B cell (primary cell): ENCODE results near the gene P2RY14. TPM values are rescaled to one million over a fixed set of nuclear protein-coding genes. Genes with fewer than 3 reads are reported as not detected.

Experiments
- ATAC-seq: fragments of 200-7000 bp; cut with Tn5 transposase; one replicate; pipeline ENCODE4 v1.10.0; 2021; ENCODE audit warnings: low read depth, mild to moderate bottlenecking, moderate number of reproducible peaks, moderate library complexity
- CTCF ChIA-PET: fragments of 350-600 bp; sonication (Branson Sonifier 250); formaldehyde crosslinking; loops from one replicate; lab custom pipeline; 2021; ENCODE audit warnings: antibody characterized with exemption, inconsistent platforms; lab: Charles Lee
- POLR2A ChIA-PET: fragments of 350-600 bp; sonication (Branson Sonifier 250); formaldehyde crosslinking; loops from one replicate; lab custom pipeline; 2021; ENCODE audit warnings: antibody characterized with exemption; lab: Charles Lee
- DNase-seq: peaks from one replicate; pipeline ENCODE4 v3.0.0; 2013
- H2AFZ ChIP-seq: 2 replicates; pipeline ENCODE4 v1.6.1; 2012; ENCODE audit warnings: mild to moderate bottlenecking, low read depth, low read length; ENCODE audit not compliant: insufficient read depth, poor library complexity, severe bottlenecking
- H3K27ac ChIP-seq, 2 donors: 1 replicate in 1 of 2; 2 replicates in 1 of 2; pipeline ENCODE4 v1.5.1; 2012 to 2013; ENCODE audit warnings: low read length in 2 of 2, mild to moderate bottlenecking in 2 of 2, moderate library complexity in 1 of 2
- H3K27me3 ChIP-seq, 4 experiments: fragments of 200-600 bp in 1 of 4; sonication (generic) in 1 of 4; replicated peaks in 1 of 4; 1 replicate in 2 of 4; 2 replicates in 2 of 4; pipeline versions ENCODE4 v1.6.1 to v1.7.0; 2013 to 2016; ENCODE audit warnings: low read length in 3 of 4, mild to moderate bottlenecking in 2 of 4, mixed read lengths in 1 of 4, moderate library complexity in 1 of 4; ENCODE audit not compliant: insufficient read depth in 4 of 4, control insufficient read depth in 3 of 4; ENCODE audit errors: control extremely low read depth in 1 of 4
- H3K36me3 ChIP-seq, 2 experiments: replicated peaks in 1 of 2; 1 replicate in 1 of 2; 2 replicates in 1 of 2; pipeline versions ENCODE4 v1.6.1 to v1.7.1; 2013; ENCODE audit warnings: low read length in 1 of 2; ENCODE audit not compliant: insufficient read depth in 2 of 2, control insufficient read depth in 1 of 2; ENCODE audit errors: control extremely low read depth in 1 of 2, extremely low read depth in 1 of 2
- H3K4me1 ChIP-seq, 2 donors: fragments of 200-600 bp in 1 of 2; sonication (generic) in 1 of 2; 1 replicate in 1 of 2; 2 replicates in 1 of 2; pipeline versions ENCODE4 v1.5.1 to v1.6.1; 2013 to 2017; ENCODE audit warnings: low read length in 2 of 2; ENCODE audit not compliant: control insufficient read depth in 2 of 2, insufficient read depth in 2 of 2
- H3K4me2 ChIP-seq: replicated peaks from 2 replicates; pipeline ENCODE3; 2012; ENCODE audit warnings: mild to moderate bottlenecking, low read depth, low read length; ENCODE audit not compliant: poor library complexity, severe bottlenecking
- H3K4me3 ChIP-seq, 5 experiments: fragments of 200-600 bp in 1 of 5; sonication (generic) in 1 of 5; 1 replicate in 3 of 5; 2 replicates in 2 of 5; pipeline versions ENCODE4 v1.5.1 to v1.7.0; 2011 to 2016; ENCODE audit warnings: low read length in 4 of 5, mild to moderate bottlenecking in 4 of 5, low read depth in 2 of 5, control low read depth in 1 of 5, moderate library complexity in 1 of 5; ENCODE audit not compliant: insufficient read depth in 1 of 5; ENCODE audit errors: control extremely low read depth in 1 of 5, extremely low read depth in 1 of 5
- H3K79me2 ChIP-seq: fragments of 200-600 bp; sonication (generic); one replicate; pipeline ENCODE4 v1.6.0; 2016; ENCODE audit warnings: low read length; ENCODE audit not compliant: control insufficient read depth, insufficient read depth
- H3K9ac ChIP-seq: fragments of 200-600 bp; sonication (generic); 2 replicates; pipeline ENCODE4 v1.6.1; 2017; ENCODE audit warnings: mild to moderate bottlenecking, low read length, moderate library complexity
- H3K9me3 ChIP-seq, 3 donors: one replicate each; pipeline versions ENCODE4 v1.6.1 to v1.7.1; 2013; ENCODE audit warnings: low read length in 2 of 3; ENCODE audit not compliant: control insufficient read depth in 2 of 3, insufficient read depth in 1 of 3; ENCODE audit errors: control extremely low read depth in 1 of 3
- H4K20me1 ChIP-seq: 2 replicates; pipeline ENCODE4 v1.6.0; 2012; ENCODE audit warnings: mild to moderate bottlenecking, low read length; ENCODE audit not compliant: insufficient read depth, control insufficient read depth, poor library complexity, severe bottlenecking
- H3K27ac Mint-ChIP-seq: one replicate; pipeline ENCODE4 v1.8.0; 2021; ENCODE audit warnings: mixed read lengths
- H3K27me3 Mint-ChIP-seq: one replicate; pipeline ENCODE4 v1.8.0; 2021; ENCODE audit warnings: mixed read lengths
- H3K4me1 Mint-ChIP-seq: one replicate; pipeline ENCODE4 v1.8.0; 2021; ENCODE audit warnings: mixed read lengths
- H3K4me3 Mint-ChIP-seq: one replicate; pipeline ENCODE4 v1.8.0; 2021; ENCODE audit warnings: mixed read lengths
- H3K9me3 Mint-ChIP-seq: one replicate; pipeline ENCODE4 v1.8.0; 2022; ENCODE audit warnings: mixed read lengths; ENCODE audit not compliant: insufficient read depth
- CTCF ChIP-seq: fragments of 200-600 bp; IDR thresholded peaks from one replicate; pipeline ENCODE4 v1.8.0; 2022; ENCODE audit warnings: antibody characterized with exemption, mild to moderate bottlenecking
- EZH2 ChIP-seq: IDR thresholded peaks from 2 replicates; pipeline ENCODE4 v1.6.1; 2012; ENCODE audit warnings: borderline replicate concordance, low read depth, mild to moderate bottlenecking, moderate library complexity, low read length; ENCODE audit not compliant: insufficient read depth, poor library complexity, severe bottlenecking
- WGBS: methylation state at CpG from one replicate; pipeline ENCODE4 v1.1.5; 2013; ENCODE audit warnings: missing lambda C conversion rate; ENCODE audit not compliant: insufficient coverage; 5-methylcytosine and 5-hydroxymethylcytosine counted together
- intact Hi-C: fragments of 100-400 bp; cut with micrococcal nuclease; formaldehyde crosslinking; loops from one replicate; pipeline ENCODE4 v1.10.0; 2022
- polyA plus RNA-seq: library from polyadenylated mRNA; depleted of rRNA; stranded (reverse); fragments of >200 nt; gene quantifications from 2 replicates; pipeline ENCODE4 v1.2.3, GENCODE V29; 2012
- small RNA-seq: library from RNA; depleted of rRNA; stranded (forward); fragments of <200 nt; gene quantifications from one replicate; pipeline ENCODE3, GENCODE V24; 2012; ENCODE audit warnings: low replicate concordance, low read depth; ENCODE audit not compliant: insufficient read length
- total RNA-seq, 2 donors: library from RNA; stranded (reverse); fragments of 120-200 nt in 1 of 2; gene quantifications; 1 replicate in 1 of 2; 2 replicates in 1 of 2; pipeline versions ENCODE4 v1.2.3 to v1.2.4, GENCODE V29; 2013 to 2022

P2RY14 gene
- total and polyA plus RNA-seq, 2 donors (not counting 1 experiment from before 2014, with no cell fraction given), result 7.0 to 11.3 TPM

- ChIA-PET POLR2A (no interaction called here), CTCF (no interaction called here)
- Histone ChIP-seq H3K4me1 (peaks cover 18 to 20% of the 10 kb centered on the region in 2 donors), H3K4me2 (no peak overlapping the region), H3K79me2 (no peaks in the 10 kb centered on the region), H3K27me3 (no peaks in the 10 kb centered on the region), H3K36me3 (no peaks in the 10 kb centered on the region), H3K27ac (no peak overlapping the region), H3K4me3 (no peak overlapping the region), H2AFZ (no peak overlapping the region), H3K9me3 (no peaks in the 10 kb centered on the region), H3K9ac (no peak overlapping the region), H4K20me1 (no peaks in the 10 kb centered on the region)
- no peaks in the 10 kb centered on the region for H3K27me3 Mint-ChIP-seq
- H3K27ac Mint-ChIP-seq, result no peak overlapping the region
- 100% methylated on average over 6 of the region's 7 CpGs for WGBS
- no peaks in the 10 kb centered on the region for H3K9me3 Mint-ChIP-seq
- DNase-seq (no peak), ATAC-seq (no peak)
- intact Hi-C loops, result no loop called here
- no peak overlapping the region for H3K4me3 Mint-ChIP-seq
- TF ChIP-seq CTCF (no peak), EZH2 (no peak)
- H3K4me1 Mint-ChIP-seq, result peaks cover 12% of the 10 kb centered on the region
These were observed 113.1 kb downstream of the P2RY14 start for GRCh38 chr3:151165226-151165625.

Small RNAs within 50 kb of the gene (small RNA-seq; reads per million reads assigned to genes)
- not detected for gene RNA5SP145

Other genes with a start within 250 kb of the P2RY14 start
- 0.30 and 0.58 TPM in 2 replicates for gene MED12L, start 192.9 kb downstream of the P2RY14 start, total RNA-seq
- gene MED12L, start 192.9 kb downstream of the P2RY14 start, polyA plus RNA-seq, result 0.06 and 0.07 TPM in 2 replicates
- gene GPR171, start 75.3 kb downstream of the P2RY14 start, total RNA-seq, result 1.1 and 1.6 TPM in 2 replicates
- 0.75 and 1.3 TPM in 2 replicates for gene GPR171, start 75.3 kb downstream of the P2RY14 start, polyA plus RNA-seq
- gene GPR87, start 38.3 kb upstream of the P2RY14 start, total RNA-seq, result not detected in 2 replicates
- not detected in 2 replicates for gene GPR87, start 38.3 kb upstream of the P2RY14 start, polyA plus RNA-seq
- 0.90 and 1.0 TPM in 2 replicates for gene P2RY13, start 51.0 kb upstream of the P2RY14 start, total RNA-seq
- gene P2RY13, start 51.0 kb upstream of the P2RY14 start, polyA plus RNA-seq, result 0.13 and 0.92 TPM in 2 replicates
- 0.73 and 0.79 TPM in 2 replicates for gene P2RY12, start 106.2 kb upstream of the P2RY14 start, total RNA-seq
- gene P2RY12, start 106.2 kb upstream of the P2RY14 start, polyA plus RNA-seq, result 0.17 and 0.42 TPM in 2 replicates
- gene IGSF10, start 182.5 kb upstream of the P2RY14 start, total RNA-seq, result not detected in 2 replicates
- gene IGSF10, start 182.5 kb upstream of the P2RY14 start, polyA plus RNA-seq, result 0.03 TPM in 1 of 2 replicates, not detected in the other